IMR-90 (cell line): ENCODE data around the gene TMC4. TPM values are rescaled to one million over a fixed set of nuclear protein-coding genes. Genes with fewer than 3 reads are reported as not detected.

Experiments
- ATAC-seq: fragments of 200-7000 bp; cut with Tn5 transposase; 2 replicates; pipeline ENCODE4 v1.9.1; 2020; ENCODE audit warnings: low read depth, mild to moderate bottlenecking, moderate library complexity
- BruUV-seq: library from RNA; stranded (reverse); fragments of 400-500 nt; replicated peaks from 2 replicates; lab custom pipeline; 2021; lab: Mats Ljungman, UMichigan
- CTCF ChIA-PET: fragments of 300-600 bp; formaldehyde crosslinking; extraction: SDS; loops from one replicate; lab custom pipeline; 2021; ENCODE audit warnings: antibody characterized with exemption; lab: Yijun Ruan, JAX
- POLR2A ChIA-PET: fragments of 300-600 bp; sonication (Branson Sonifier 250); formaldehyde crosslinking; loops from one replicate; lab custom pipeline; 2022; ENCODE audit warnings: antibody characterized with exemption; ENCODE audit not compliant: unreplicated experiment; lab: Charles Lee
- DNase-seq: peaks from one replicate; pipeline ENCODE4 v3.0.0; 2013
- H2AFZ ChIP-seq: replicated peaks from 2 replicates; pipeline ENCODE3; 2013; ENCODE audit warnings: low read length, mild to moderate bottlenecking; ENCODE audit not compliant: poor library complexity
- H2AK5ac ChIP-seq: 2 replicates; pipeline ENCODE4 v1.6.1; 2013; ENCODE audit warnings: low read depth, low read length, inconsistent platforms
- H2AK9ac ChIP-seq: replicated peaks from 2 replicates; pipeline ENCODE3; 2013; ENCODE audit warnings: mild to moderate bottlenecking, low read depth, low read length, moderate library complexity; ENCODE audit not compliant: poor library complexity
- H2BK120ac ChIP-seq: 2 replicates; pipeline ENCODE4 v1.6.1; 2013; ENCODE audit warnings: low read depth, low read length, inconsistent platforms
- H2BK15ac ChIP-seq: 3 replicates; pipeline ENCODE4 v1.6.1; 2013; ENCODE audit warnings: low read depth, low read length, inconsistent platforms
- H2BK20ac ChIP-seq: 2 replicates; pipeline ENCODE4 v1.6.1; 2013; ENCODE audit warnings: low read depth, mild to moderate bottlenecking, inconsistent platforms, low read length, moderate library complexity
- H2BK5ac ChIP-seq: 2 replicates; pipeline ENCODE4 v1.6.1; 2013; ENCODE audit warnings: mild to moderate bottlenecking, low read depth, low read length, inconsistent platforms; ENCODE audit not compliant: poor library complexity, severe bottlenecking
- H3K14ac ChIP-seq: replicated peaks from 2 replicates; pipeline ENCODE4 v1.6.1; 2013; ENCODE audit warnings: low read depth, low read length, inconsistent platforms
- H3K18ac ChIP-seq: 2 replicates; pipeline ENCODE4 v1.6.1; 2013; ENCODE audit warnings: low read depth, low read length, control low read depth
- H3K23ac ChIP-seq: 2 replicates; pipeline ENCODE4 v1.6.1; 2013; ENCODE audit warnings: low read depth, low read length, inconsistent platforms
- H3K27ac ChIP-seq: 2 replicates; pipeline ENCODE4 v1.5.1; 2013; ENCODE audit warnings: mild to moderate bottlenecking, control low read depth, low read length; ENCODE audit not compliant: insufficient read depth
- H3K27me3 ChIP-seq: 2 replicates; pipeline ENCODE4 v1.6.1; 2013; ENCODE audit warnings: low read length; ENCODE audit not compliant: control insufficient read depth, insufficient read depth
- H3K36me3 ChIP-seq: 2 replicates; pipeline ENCODE4 v1.6.1; 2013; ENCODE audit warnings: low read length, mixed read lengths; ENCODE audit not compliant: control insufficient read depth, insufficient read depth
- H3K4ac ChIP-seq: 2 replicates; pipeline ENCODE4 v1.6.1; 2013; ENCODE audit warnings: low read depth, low read length, inconsistent platforms
- H3K4me1 ChIP-seq: 2 replicates; pipeline ENCODE4 v1.6.1; 2013; ENCODE audit warnings: low read length, mixed read lengths; ENCODE audit not compliant: control insufficient read depth, insufficient read depth
- H3K4me2 ChIP-seq: 2 replicates; pipeline ENCODE4 v1.6.1; 2013; ENCODE audit warnings: low read depth, mild to moderate bottlenecking, control low read depth, low read length, moderate library complexity
- H3K4me3 ChIP-seq: 2 replicates; pipeline ENCODE4 v1.5.1; 2013; ENCODE audit warnings: low read depth, mild to moderate bottlenecking, control low read depth, low read length, moderate library complexity; ENCODE audit not compliant: insufficient read depth
- H3K56ac ChIP-seq: 2 replicates; pipeline ENCODE4 v1.6.1; 2013; ENCODE audit warnings: low read length, inconsistent platforms; ENCODE audit not compliant: insufficient read depth; ENCODE audit errors: extremely low read depth
- H3K79me1 ChIP-seq, 2 experiments: 2 replicates each; pipeline ENCODE4 v1.6.1; 2013; ENCODE audit warnings: low read length in 2 of 2, inconsistent platforms in 1 of 2, low read depth in 1 of 2
- H3K9ac ChIP-seq: 2 replicates; pipeline ENCODE4 v1.6.1; 2013; ENCODE audit warnings: low read depth, low read length, control low read depth
- H3K9me1 ChIP-seq: 2 replicates; pipeline ENCODE4 v1.6.1; 2013; ENCODE audit warnings: low read length, inconsistent platforms; ENCODE audit not compliant: insufficient read depth
- H3K9me3 ChIP-seq: 2 replicates; pipeline ENCODE4 v1.6.1; 2013; ENCODE audit warnings: low read length; ENCODE audit not compliant: control insufficient read depth, insufficient read depth
- H4K20me1 ChIP-seq: 2 replicates; pipeline ENCODE4 v1.6.1; 2013; ENCODE audit warnings: low read length, inconsistent platforms; ENCODE audit not compliant: insufficient read depth
- H4K5ac ChIP-seq: 2 replicates; pipeline ENCODE4 v1.6.1; 2013; ENCODE audit warnings: mild to moderate bottlenecking, low read depth, low read length, control low read depth
- H4K8ac ChIP-seq, 2 experiments: 2 replicates each; pipeline ENCODE4 v1.6.1; 2013; ENCODE audit warnings: low read depth in 2 of 2, low read length in 2 of 2, control low read depth in 1 of 2, inconsistent platforms in 1 of 2
- H4K91ac ChIP-seq: 2 replicates; pipeline ENCODE4 v1.6.1; 2013; ENCODE audit warnings: low read depth, low read length, inconsistent platforms; ENCODE audit not compliant: insufficient read depth
- CEBPB ChIP-seq: IDR thresholded peaks from 2 replicates; pipeline ENCODE4 v1.6.1; 2012; ENCODE audit warnings: low read depth, low read length, improper control_type of control experiment
- FOS ChIP-seq: fragments of 150-350 bp; IDR thresholded peaks from 2 replicates; pipeline ENCODE4 v1.6.1; 2016; ENCODE audit warnings: low read depth, low read length
- MXI1 ChIP-seq: IDR thresholded peaks from 2 replicates; pipeline ENCODE4 v1.6.1; 2012; ENCODE audit warnings: low read depth, mild to moderate bottlenecking, low read length, moderate library complexity, borderline replicate concordance
- NFE2L2 ChIP-seq: fragments of 150-350 bp; IDR thresholded peaks from 2 replicates; pipeline ENCODE4 v1.6.1; 2016; ENCODE audit warnings: low read depth, mild to moderate bottlenecking, low read length
- POLR2A ChIP-seq: IDR thresholded peaks from 2 replicates; pipeline ENCODE4 v1.6.1; 2012; ENCODE audit warnings: mild to moderate bottlenecking, low read depth, low read length
- RFX5 ChIP-seq: IDR thresholded peaks from 2 replicates; pipeline ENCODE4 v1.8.0; 2012; ENCODE audit warnings: low read depth, mild to moderate bottlenecking, low read length, moderate library complexity
- USF2 ChIP-seq: fragments of 150-350 bp; IDR thresholded peaks from 2 replicates; pipeline ENCODE4 v1.6.1; 2017; ENCODE audit warnings: mild to moderate bottlenecking, antibody characterized with exemption, low read length, low read depth
- WGBS, 2 experiments: methylation state at CpG; one replicate each; pipeline versions ENCODE4 v1.1.5 to v1.1.7; 2013; ENCODE audit warnings: missing lambda C conversion rate in 2 of 2; ENCODE audit not compliant: insufficient read length in 1 of 2; ENCODE audit errors: extremely low coverage in 2 of 2; 5-methylcytosine and 5-hydroxymethylcytosine counted together
- dilution Hi-C: fragments of 300-500 bp; cut with HindIII; formaldehyde crosslinking; loops from one replicate; pipeline ENCODE4 v1.14.3; 2018; ENCODE audit warnings: low sequenced_read_pairs; ENCODE audit not compliant: unreplicated experiment
- in situ Hi-C: fragments of 300-500 bp; cut with MboI; formaldehyde crosslinking; loops from 3 replicates; pipeline ENCODE4 v1.14.3; 2019; ENCODE audit warnings: low sequenced_read_pairs, inconsistent platforms, mixed read lengths
- intact Hi-C: fragments of 100-400 bp; cut with micrococcal nuclease; formaldehyde crosslinking; loops from 2 replicates; pipeline ENCODE4 v1.10.0; 2022
- polyA plus RNA-seq, 3 experiments: library from polyadenylated mRNA; depleted of rRNA; stranded (reverse); fragments of >200 nt; gene quantifications; 2 replicates each; pipeline ENCODE4 v1.2.3, GENCODE V29; 2012; ENCODE audit warnings: low replicate concordance in 1 of 3
- total RNA-seq: library from RNA; depleted of rRNA; stranded (reverse); fragments of >200 nt; gene quantifications from 2 replicates; pipeline ENCODE4 v1.2.3, GENCODE V29; 2012

Gene TMC4
- total and polyA plus RNA-seq, 2 of the 4 experiments (the other 2 are of a cell fraction), result 0.72 to 1.1 TPM

GRCh38 chr19:54208784-54209057 is 35.8 kb upstream of the TMC4 start (continued):
- TF ChIP-seq MXI1, result no peak

- DNase-seq, result peak; percentile 78
- POLR2A ChIA-PET, result interaction anchor here (1.5 kb wide), 1 partner anchor 18 kb away, joined by 6 read pairs; the partner anchor contains the start of gene MBOAT7
- no peak overlapping the region; the same call in 1 of the 2 replicates for H3K4me2 ChIP-seq
These were observed 35.2 kb upstream of the TMC4 start for GRCh38 chr19:54207983-54208783.

More at GRCh38 chr19:54207983-54208783, 35.2 kb upstream of the TMC4 start:
- dilution Hi-C loops (no loop called here), in situ Hi-C loops (loop anchor here (10.0 kb wide), 1 partner anchor 247 kb away; no protein-coding TSS in a partner anchor), intact Hi-C loops (no loop called here)
- Histone ChIP-seq H2BK20ac (no peak overlapping the region), H2AK9ac (no peak overlapping the region), H4K8ac (no peak overlapping the region), H4K5ac (no peak overlapping the region), H3K23ac (peak overlapping the region; percentile 51; the same call in 1 of the 2 replicates), H3K27me3 (no peaks in the 10 kb centered on the region), H4K20me1 (peaks cover 81% of the 10 kb centered on the region), H3K9me1 (peaks cover 27% of the 10 kb centered on the region), H3K18ac (no peak overlapping the region; the same call in 1 of the 2 replicates), H3K9ac (no peak overlapping the region), H2AFZ (no peak overlapping the region), H2AK5ac (no peak overlapping the region), H3K4me3 (no peak overlapping the region), H2BK15ac (no peak overlapping the region), H2BK5ac (peak overlapping the region; percentile 12), H3K4me1 (peaks cover 31% of the 10 kb centered on the region), H3K79me1 (peaks cover 6 to 70% of the 10 kb centered on the region in 2 experiments), H3K14ac (no peak overlapping the region), H3K36me3 (peaks cover 44% of the 10 kb centered on the region), H3K9me3 (no peaks in the 10 kb centered on the region), H4K91ac (no peak overlapping the region), H3K4ac (no peak overlapping the region), H3K56ac (no peak overlapping the region), H2BK120ac (no peak overlapping the region), H3K27ac (peak overlapping the region; percentile 48; the same call in 1 of the 2 replicates)
- TF ChIP-seq POLR2A (peak; percentile 17; the same call in 1 of the 2 replicates), NFE2L2 (no peak), FOS (no peak), CEBPB (peak; percentile 88), USF2 (0 out of 2 replicates have a peak, but pooled peaks have one; percentile 9), RFX5 (no peak), MXI1 (0 out of 2 replicates have a peak, but pooled peaks have one; percentile 21)
- CTCF ChIA-PET, result no interaction called here
- 72% methylated on average over 8 of the region's 18 CpGs; no CpG with 5 or more reads in 1 of the 2 experiments for WGBS, 2 experiments
- ATAC-seq, result peak; percentile 1; the same call in 1 of the 2 replicates
- no TSS peak for BruUV-seq
